Midbrain (tissue), 1 donor: Measurements from ENCODE around the gene SLC7A4.
"Not testable (repeated sequence)": the region's sequence is repeated elsewhere in the genome, so short reads cannot be mapped to it uniquely, and the experiment has no call there.

Experiments used
- DNase-seq: peaks from one replicate; lab custom pipeline; 2025; lab: John Stamatoyannopoulos, UW

Gene SLC7A4

DNA sequence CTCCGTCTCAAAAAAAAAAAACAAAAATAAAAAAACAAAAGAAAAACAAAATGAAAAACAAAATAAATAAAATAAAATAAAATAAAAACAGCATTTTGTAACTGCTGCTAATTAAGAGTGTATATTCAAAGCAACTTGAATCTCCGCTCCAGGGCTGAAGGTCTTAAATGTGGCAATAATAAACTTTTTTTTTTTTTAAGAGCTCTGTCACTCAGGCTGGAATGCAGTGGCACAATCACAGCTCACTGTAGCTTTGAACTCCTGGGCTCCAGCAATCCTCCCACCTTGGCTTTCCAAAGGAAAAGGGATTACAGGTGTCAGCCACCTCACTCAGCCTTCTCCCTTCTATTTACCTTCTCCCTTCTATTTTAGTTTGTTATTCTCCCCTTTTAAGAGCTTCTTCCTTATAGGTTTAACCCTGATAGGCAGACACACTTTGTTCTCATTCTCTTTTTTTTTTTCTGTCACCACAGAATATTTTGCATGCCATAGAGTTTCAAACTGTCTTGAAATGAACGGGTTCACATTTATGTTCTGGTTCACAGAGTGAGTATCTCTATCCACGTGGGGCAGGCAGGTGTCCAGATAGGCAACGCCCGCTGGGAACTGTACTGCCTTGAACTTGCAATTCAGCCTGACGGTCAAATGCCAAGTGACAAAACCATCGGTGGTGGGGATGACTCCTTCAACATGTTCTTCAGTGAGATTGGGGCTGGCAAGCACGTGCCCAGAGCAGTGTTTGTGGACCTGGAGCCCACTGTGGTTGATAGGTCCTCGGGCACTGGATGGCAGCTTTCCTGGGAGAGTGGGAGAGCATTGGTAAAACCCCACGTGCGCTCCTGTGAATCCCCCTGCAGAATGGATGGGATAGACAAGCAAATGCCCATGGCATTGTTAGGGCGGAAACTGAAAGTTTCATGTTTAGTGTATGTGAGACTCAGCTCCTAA lies 32.8 kb upstream of the SLC7A4 start:
- DNase-seq: no peak

DNA sequence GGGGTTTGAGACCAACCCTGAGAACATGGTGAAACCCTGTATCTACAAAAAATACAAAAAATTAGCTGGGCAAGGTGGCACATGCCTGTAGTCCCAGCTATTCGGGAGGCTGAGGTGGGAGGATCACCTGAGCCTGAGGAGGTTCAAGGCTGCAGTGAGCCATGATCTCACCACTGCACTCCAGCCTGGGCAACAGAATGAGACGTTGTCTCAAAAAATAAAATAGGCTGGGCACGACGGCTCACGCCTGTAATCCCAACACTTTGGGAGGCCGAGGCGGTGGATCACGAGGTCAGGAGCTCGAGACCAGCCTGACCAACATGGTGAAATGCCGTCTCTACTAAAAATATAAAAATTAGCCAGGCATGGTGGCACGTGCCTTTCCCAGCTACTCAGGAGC lies 32.1 kb upstream of the SLC7A4 start:
- not testable (repeated sequence) for DNase-seq

DNA sequence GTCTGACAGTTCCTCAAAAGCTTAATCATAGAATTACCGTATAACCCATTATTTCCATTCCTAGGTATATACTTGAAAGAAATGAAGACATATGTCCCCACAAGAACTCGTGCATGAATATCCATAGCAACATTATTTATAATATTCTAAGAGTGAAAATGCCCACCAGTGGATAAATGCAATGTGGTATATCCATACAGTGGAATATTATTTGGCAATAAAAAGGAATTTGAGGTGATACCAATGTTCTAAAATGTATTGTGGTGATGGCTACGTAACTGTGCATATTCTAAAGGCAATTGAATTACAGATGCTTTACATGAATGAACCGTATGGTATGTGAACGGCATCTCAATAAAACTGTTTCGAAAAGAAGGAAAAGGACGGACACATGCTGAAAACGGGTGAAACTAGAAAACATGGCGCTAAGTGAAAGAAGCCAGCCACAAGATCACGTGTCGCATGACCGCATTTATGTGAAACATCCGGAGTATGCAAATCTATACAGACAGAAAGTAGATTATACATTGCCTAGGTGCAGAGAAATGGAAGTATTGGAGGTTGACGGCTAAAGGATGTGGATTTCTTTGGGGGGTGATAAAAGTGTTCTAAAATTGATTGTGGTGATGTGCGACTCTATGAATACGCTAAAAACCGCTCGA lies 29.4 kb upstream of the SLC7A4 start:
- DNase-seq: not testable (repeated sequence)

DNA sequence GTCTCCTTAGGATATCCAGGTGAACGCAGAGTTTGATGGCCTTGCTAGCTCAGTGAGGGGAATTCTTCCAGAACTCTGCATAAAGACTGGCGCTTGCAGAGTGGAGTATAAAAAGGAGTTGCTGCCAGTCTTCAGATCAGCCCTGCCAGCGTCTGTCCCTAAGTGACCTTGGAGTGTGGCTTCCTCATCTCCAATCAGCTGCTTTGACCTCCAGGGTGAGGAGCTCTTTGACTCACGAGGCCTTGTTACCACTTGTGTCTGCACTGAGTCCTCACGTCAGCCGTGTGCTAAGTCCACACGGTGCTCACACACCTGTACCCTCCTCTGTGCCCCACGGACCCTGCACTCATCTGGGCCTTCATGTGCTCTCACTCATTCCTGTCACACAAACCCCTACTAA lies 28.0 kb upstream of the SLC7A4 start:
- not testable (repeated sequence) for DNase-seq

DNA sequence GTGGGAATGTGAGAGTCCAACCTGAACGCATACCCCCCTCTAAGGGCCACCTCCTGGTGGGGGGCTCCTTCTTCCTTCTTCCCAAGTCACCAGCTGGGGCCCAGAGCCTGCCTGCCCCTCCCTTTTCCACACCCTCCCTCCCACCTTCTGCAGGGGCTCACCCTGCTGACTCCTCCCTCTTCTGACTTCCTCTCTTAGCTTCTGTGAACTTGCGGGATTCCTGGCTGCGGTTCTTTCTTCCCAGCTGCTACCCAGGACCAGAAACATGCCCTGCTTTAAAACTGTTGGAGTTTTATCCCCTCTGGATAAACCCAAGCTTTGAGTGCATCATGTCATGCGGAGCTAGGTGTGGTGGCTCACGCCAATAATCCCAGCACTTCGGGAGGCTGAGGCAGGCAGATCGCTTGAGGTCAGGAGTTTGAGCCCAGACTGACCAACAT lies 23.5 kb upstream of the SLC7A4 start:
- DNase-seq: no peak

DNA sequence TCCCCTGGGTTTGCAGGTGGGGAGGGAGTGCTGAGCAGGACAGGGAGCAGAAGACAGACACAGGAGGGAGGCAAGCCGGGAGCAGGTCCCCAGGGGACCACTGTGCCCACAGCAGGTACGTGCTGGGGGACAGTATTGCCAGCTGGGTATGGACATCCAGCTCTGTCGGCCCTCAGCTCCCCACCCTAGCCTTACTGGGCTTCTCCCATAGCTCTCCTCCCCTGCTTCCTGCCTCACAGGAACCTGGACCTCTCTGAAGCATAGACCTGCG lies 23.1 kb upstream of the SLC7A4 start:
- DNase-seq: no peak

DNA sequence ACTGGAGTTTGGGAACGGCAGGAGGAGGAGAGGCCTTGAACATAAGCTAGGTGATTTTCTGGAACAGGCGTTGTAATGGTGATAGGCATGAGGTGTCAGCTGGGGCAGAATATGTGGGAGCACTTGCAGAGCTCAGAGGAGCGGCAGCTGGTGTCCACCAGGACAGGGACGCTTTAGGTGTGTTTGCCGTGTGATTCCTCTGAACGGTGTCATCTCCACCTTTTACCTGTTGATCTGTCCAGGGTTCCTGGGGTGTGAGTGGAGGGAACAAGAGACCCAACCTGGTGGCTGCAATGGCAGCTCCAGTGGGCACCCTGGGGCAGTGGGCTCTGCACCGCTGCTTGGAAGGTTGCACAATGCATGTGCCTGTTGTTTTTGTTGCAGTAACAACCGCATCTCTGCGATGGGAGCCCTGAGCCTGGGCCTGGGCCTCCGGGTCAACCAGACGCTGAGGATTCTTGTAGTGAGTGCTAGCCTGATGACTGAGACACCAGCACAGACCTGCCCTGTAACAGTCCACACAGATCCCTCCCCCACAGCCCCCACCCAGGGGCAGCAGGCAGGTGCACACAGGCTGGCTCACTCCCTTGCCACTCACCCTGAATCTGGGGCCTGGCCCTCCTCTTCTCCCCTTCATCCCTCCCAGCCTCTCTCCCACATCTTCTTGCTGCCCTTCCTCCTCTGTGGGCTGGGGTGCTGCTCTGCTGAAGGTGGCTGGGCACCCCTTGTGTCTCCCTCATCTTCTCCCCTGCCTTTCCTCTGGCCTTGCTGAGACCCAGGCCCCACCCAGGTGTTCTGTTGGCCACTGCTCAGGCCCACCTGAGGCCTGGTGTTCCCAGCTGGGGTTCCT lies 22.6 kb upstream of the SLC7A4 start:
- no peak for DNase-seq

DNA sequence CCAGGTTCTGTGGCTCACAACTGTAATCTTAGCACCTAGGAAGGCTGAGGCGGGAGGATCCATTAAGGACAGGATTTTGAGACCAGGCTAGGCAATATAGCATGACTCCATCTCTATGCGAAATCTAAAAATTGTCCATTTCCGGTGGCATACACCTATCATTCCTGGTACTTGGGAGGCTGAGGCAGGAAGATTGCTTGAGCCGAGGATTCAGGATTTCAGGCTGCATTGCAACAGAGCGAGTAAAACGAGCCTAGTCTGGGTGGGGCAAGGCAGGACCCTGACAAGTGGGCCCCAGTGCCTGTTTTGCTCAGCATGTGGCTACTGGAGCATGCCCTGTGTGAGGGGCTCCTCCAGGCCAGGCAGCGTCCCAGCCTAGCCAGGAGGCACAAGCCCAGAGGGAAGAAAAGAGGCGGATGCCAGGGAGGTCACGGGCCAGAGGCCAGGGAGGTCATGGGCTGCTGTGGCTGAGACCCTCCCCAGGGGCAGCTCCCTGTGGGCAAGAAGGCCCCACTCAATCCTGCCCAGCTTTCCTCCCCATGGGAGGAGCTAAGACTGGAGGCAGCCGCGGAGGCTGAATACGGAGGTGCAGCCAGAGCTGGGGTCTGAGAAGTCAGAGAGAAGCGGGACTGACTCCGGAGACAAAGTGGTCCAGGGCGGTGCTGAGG lies 21.8 kb upstream of the SLC7A4 start:
- DNase-seq: no peak

DNA sequence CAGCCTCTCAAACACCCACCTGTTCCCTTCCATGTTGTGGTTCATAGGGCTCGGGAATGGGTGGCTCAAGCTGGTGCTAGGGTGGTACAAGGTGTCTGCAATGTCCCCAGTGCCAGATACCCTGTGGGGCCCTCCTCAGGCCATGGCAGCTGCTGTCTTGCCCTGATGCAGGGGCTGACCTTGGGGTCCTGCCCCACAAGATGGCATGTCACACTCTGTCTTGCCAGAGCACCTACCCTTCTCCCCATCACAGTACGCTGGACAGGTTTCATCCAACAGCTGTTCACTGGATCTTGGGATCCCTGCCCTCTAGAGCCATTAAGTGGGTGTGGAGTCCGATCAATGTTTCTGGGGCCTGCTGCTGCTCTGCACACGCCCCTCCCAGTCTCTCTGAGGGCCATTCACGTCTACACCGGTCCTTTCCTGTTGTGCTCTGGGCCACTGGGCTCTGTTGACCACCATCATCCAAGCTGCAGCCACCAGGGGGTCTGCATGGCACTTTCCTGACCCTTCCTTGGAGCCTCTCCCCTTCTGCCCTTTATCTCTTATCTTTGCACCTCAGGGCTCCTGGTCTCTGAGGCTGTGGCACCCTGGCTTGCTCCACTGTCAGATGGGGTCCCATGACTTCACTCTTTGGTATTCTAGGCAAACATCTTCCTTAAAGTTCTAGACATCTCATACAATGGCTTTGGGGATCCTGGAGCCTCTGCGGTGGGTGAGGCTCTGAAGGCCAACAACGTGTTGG lies 20.5 kb upstream of the SLC7A4 start:
- no peak for DNase-seq

DNA sequence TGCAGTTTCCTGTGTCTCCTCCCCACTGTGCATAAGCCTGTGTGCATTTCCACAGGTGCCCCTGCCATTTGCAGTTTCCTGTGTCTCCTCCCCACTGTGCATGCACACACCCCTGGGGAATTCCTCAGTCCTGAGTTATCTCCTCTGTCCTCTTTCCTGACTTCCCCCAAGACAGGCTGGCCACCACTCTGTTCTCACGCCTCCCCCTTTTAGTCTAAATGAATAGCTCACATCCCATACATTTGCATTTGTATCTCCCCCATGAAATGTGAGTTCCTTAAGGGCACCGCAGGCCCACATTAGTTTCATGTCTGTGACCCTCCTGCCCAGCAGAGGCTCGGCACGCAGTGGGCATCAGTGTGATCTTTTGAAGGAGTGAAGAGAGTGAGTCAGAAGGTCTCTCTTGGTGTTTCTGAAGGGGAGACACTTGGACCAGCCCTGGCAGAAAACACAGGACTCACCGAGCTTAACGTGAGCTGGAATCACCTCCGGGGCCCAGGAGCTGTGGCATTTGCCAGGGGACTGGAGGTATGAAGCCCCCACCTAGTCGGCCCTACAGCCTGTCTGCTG lies 19.6 kb upstream of the SLC7A4 start:
- DNase-seq: no peak

DNA sequence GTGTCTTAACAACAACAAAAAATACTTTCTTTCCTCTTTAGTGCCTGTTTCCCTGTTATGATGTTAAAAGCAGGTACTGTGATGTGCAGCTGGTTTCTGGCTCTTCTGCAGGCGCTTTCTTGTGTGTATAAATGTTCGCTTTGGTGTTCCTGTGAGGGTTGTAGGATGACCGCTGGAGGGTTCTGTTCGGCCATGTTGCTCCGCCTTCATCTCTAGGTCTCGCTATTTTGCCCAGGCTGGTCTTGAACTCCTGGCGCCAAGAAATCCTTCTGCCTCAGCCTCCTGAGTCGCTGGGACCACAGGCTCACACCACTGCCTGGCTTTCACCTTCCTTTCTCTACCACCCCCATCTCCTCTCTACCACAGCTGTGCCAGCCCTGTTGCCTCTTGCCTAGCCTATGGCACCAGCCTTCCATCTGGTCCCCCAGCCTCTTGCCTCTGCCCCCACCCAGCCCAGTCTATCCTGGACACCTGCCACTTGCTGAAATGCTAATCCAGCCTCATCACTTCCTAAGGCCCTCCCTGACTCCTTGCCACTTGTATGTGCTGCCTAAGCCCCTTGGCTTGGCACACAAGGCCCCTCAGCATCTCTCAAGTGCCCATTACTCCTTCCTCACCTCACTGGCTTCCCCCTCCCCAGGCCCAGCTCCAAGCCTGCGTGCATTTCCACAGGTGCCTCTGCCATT lies 18.9 kb upstream of the SLC7A4 start:
- no peak for DNase-seq

DNA sequence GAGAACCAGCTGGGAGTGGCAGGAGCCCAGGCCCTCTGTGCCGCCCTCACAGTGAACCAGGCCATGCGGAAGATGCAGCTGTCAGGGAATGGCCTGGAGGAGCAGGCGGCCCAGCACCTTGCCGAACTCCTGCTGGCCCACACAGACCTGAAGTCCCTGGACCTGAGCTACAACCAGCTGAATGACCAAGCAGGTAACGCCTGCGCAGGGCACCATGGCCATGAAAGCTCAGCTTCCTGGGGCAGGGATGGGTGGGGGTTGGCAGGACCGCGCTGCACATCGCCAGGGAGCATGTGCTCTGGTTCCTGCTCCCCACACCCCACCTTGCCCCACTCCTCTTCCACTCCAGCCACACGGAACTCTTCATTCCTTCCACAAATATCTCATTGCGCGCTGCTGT lies 16.6 kb upstream of the SLC7A4 start:
- DNase-seq: not testable (repeated sequence)

DNA sequence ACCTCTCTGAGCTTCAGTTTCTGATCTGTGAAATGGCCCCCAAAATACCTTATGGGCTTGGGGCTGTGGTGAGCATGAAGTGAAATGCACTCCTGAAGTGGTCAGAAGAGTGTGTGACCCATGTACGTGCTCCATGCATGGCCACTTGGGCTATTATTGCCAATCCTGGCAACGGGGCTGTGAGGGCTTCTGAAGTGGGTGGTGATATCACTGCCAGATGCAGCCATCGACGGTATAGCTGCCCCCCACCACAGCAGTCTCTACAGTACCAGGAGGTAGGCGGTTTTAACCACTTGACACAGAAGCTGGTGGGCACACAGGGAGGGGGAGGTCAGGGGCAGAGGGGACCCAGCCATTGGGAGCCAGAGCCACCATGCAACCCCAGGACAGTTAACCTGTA lies 16.1 kb upstream of the SLC7A4 start:
- DNase-seq: not testable (repeated sequence)

DNA sequence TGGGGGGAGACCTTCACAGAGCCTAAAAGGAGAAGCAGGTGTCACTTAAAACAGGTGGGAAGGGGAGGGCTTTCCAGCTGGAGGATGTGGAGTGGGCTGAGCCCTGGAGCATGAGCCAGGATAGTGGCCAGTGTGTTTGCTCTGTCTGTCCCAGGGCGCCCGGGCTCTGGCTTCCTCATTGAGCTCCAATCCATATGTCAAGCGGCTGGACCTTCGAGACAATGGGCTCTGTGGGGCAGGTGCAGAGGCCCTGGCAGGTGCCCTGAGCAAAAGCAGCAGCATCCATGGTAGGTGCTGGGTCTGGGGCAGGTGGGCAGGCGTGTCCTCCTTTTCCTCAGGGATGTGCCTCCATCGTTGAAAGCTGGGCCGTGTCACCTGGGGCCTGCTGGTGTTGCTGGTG lies 15.4 kb upstream of the SLC7A4 start:
- no peak for DNase-seq

DNA sequence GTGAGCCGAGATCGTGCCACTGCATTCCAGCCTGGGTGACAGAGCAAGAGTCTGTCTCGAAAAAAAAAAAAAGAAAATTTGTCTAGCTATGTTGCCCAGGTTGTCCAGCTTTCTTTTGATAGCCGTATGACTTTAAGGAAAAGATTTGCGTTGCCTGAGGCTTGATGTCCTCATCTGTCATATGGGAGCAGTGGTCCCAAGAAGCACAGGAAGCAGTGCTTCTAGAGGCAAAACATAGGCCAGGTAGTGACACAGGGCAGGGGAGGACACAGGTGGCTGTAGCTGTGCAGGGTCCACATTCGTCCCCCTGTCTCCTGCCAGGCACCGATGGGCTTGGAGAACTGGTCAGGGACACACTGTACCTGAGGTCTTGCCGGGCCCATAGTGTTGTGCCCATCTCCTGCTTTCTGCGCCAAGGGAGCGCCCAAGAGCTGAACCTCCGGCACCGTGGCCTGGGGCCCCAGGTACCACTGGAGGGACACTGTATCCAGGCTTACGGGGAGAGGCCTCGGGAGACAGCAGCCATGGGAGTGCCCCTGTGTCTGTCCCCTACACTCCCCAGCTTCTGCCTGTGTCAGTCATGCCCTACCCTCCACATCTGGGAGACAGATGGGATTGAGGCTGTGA lies 14.8 kb upstream of the SLC7A4 start:
- no peak for DNase-seq

DNA sequence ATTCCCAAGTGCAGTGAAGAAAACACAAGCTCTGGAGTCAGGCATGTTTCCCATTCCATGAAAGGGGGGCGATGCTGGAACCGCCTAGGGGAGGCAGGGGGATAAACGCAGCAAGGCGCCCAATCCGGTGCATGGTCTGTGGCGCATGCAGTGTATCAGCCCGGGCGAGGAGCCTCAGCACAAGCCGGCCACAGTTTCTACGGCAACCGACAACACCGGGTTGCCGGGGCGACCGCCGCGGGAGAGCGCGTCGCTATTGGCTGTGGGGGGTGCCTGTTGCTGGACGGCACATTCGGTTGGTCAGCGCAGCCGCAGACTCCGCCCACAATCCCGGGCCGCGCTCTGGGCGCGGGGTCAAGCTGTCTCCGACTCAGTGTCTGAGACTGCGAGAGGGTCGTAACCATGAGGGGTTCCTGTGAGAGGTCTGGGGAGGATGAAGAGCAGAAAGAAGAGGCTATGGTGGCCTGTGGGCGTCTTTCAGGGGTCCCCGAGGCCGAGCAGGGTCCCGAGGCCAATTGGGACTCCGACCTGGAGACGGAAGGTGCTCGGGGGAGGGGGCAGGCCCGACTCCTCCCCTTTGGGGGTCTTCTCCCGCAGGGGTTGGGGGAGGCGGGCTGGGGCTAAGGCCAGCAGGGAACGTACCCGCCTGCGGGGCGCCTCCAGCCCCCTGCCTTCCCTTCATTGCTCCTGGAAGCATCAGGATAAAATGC lies 13.4 kb upstream of the SLC7A4 start, which contains the start of gene LRRC74B:
LRRC74B (plus strand) TSS at position 362 of the 710 bp plus-strand sequence; CDS start at position 403, 41 bp downstream.
- peak; percentile 82 for DNase-seq

DNA sequence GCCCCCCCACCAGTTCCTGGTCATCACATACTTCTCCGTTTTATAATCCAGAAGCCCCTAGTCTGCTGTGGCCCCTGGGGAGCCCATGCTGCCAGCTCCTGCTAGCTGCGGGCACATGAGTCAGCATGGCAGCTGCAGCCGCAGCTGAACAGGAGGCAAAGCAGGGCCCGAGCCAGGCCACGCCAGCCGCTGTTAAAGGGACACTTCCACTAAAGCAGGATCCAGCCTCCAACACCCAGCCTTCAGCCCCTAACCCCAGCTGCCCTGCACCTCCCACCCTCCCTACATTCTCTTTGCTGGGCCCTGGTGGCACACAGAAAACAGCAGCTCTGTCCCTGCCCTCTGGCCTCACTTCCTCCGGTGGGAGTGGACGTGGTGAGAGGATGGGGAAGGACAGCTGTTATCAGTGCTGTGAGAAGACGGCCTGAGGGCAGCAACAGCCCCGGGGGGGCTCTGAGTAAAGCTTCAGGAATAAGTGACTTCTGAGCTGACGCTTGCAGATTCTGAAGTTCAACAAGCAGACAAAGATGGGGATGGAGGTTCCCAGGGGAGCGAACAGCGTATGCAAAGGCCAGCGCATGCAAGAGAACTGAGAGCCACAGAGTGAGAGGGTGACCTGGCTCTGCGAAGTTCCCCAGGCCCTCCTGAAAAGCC lies 12.7 kb upstream of the SLC7A4 start:
- peak; percentile 1 for DNase-seq

DNA sequence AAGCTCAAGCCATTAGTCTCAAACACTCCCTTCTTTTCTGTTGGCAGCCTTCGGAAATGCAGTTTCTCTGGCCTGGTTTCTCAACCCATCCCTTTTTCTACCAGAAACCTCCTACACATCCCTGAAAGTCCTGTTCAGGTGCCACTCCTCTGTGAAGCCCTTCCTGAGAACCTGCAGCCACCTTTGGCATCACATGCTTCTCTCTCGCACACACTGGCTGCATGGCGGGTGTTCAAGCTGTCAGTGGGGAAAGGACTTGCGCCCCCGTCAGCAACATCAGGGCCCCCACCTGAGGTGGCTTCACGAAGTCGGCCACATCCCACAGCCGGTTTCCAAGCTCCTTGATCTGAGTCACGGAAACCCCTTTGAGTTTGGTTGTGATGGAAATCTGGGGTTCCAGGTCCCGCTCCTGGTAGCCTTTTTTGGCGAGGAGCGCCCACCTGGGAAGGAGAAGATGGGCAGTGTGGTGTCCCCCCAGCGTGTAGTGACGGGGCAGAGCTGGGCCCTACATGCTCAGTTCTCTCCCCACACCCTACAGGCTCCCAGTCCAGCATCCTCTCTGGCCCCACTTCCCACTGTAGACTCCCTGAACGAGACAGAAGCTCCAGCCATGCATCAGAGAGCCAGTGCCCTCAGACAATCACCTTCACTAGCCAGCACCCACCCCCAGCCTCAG lies 11.6 kb upstream of the SLC7A4 start:
- no peak for DNase-seq
